CD8-positive, alpha-beta memory T cell (primary cell): ENCODE data around the gene NME2. TPM values are rescaled to one million over a fixed set of nuclear protein-coding genes. Genes with fewer than 3 reads are reported as not detected.

Source experiments
- CTCF ChIA-PET: fragments of 350-600 bp; sonication (Branson Sonifier 250); formaldehyde crosslinking; loops from one replicate; lab custom pipeline; 2021; ENCODE audit warnings: antibody characterized with exemption; lab: Charles Lee
- POLR2A ChIA-PET: fragments of 350-600 bp; sonication (Branson Sonifier 250); formaldehyde crosslinking; loops from one replicate; lab custom pipeline; 2021; ENCODE audit warnings: antibody characterized with exemption; lab: Charles Lee
- DNase-seq, 5 donors: peaks; one replicate each; pipeline versions ENCODE4 v3.0.0 to v3.0.0-alpha.2; 2020 to 2022; ENCODE audit warnings: mixed read lengths in 1 of 5
- H3K27ac ChIP-seq: one replicate; pipeline ENCODE4 v1.7.0; 2013; ENCODE audit warnings: low read depth, mild to moderate bottlenecking, low read length, moderate library complexity
- H3K27me3 ChIP-seq: 2 replicates; pipeline ENCODE4 v1.7.0; 2013; ENCODE audit warnings: low read length, mild to moderate bottlenecking; ENCODE audit not compliant: insufficient read depth, poor library complexity, severe bottlenecking
- H3K36me3 ChIP-seq: 2 replicates; pipeline ENCODE4 v1.7.0; 2013; ENCODE audit warnings: mild to moderate bottlenecking, low read length, moderate library complexity; ENCODE audit not compliant: insufficient read depth
- H3K4me1 ChIP-seq: 2 replicates; pipeline ENCODE4 v1.7.0; 2013; ENCODE audit warnings: mild to moderate bottlenecking, low read length, moderate library complexity; ENCODE audit not compliant: insufficient read depth
- H3K4me3 ChIP-seq: 2 replicates; pipeline ENCODE4 v1.7.0; 2013; ENCODE audit warnings: mild to moderate bottlenecking, low read length
- H3K9me3 ChIP-seq: 2 replicates; pipeline ENCODE4 v1.7.0; 2013; ENCODE audit warnings: mild to moderate bottlenecking, low read length
- H3K27ac Mint-ChIP-seq, 8 donors: one replicate each; pipeline ENCODE4 v1.8.0; 2020 to 2021; ENCODE audit warnings: mixed read lengths in 8 of 8, mild to moderate bottlenecking in 6 of 8, inconsistent platforms in 3 of 8, moderate library complexity in 3 of 8
- H3K27me3 Mint-ChIP-seq, 2 donors: one replicate each; pipeline ENCODE4 v1.8.0; 2020 to 2021; ENCODE audit warnings: mixed read lengths in 2 of 2, mild to moderate bottlenecking in 1 of 2, moderate library complexity in 1 of 2
- H3K36me3 Mint-ChIP-seq, 3 donors: one replicate each; pipeline ENCODE4 v1.8.0; 2020 to 2021; ENCODE audit warnings: mixed read lengths in 3 of 3, inconsistent platforms in 1 of 3, mild to moderate bottlenecking in 1 of 3
- H3K4me1 Mint-ChIP-seq, 3 donors: one replicate each; pipeline ENCODE4 v1.8.0; 2020 to 2021; ENCODE audit warnings: mixed read lengths in 3 of 3, inconsistent platforms in 1 of 3, mild to moderate bottlenecking in 1 of 3
- H3K4me3 Mint-ChIP-seq, 7 donors: one replicate each; pipeline ENCODE4 v1.8.0; 2020 to 2021; ENCODE audit warnings: mixed read lengths in 7 of 7, mild to moderate bottlenecking in 6 of 7, moderate library complexity in 4 of 7, inconsistent platforms in 2 of 7
- H3K9me3 Mint-ChIP-seq, 5 donors: one replicate each; pipeline ENCODE4 v1.8.0; 2020 to 2022; ENCODE audit warnings: mixed read lengths in 5 of 5, mild to moderate bottlenecking in 3 of 5, moderate library complexity in 2 of 5, inconsistent platforms in 1 of 5
- polyA plus RNA-seq: library from polyadenylated mRNA; unstranded; fragments of 300-500 nt; fragmentation: Illumina TruSeq; gene quantifications from one replicate; pipeline ENCODE4 v1.2.3, GENCODE V29; 2021
- total RNA-seq, 2 experiments: library from RNA; stranded (reverse); gene quantifications; one replicate each; pipeline ENCODE4 v1.2.3, GENCODE V29; 2021

The NME2 gene
- total and polyA plus RNA-seq, 3 experiments from 2014 or later, result 286 to 930 (median 926) TPM

GRCh38 chr17:51189628-51190027 is 23.4 kb downstream of the NME2 start:
- H3K27ac Mint-ChIP-seq, result peak overlapping the region in 6 of 8 donors; percentile 30 to 82 (median 58)
- no peak overlapping the region for H3K4me3 Mint-ChIP-seq
- ChIA-PET POLR2A (no interaction called here), CTCF (no interaction called here)
- Histone ChIP-seq H3K27ac (no peak overlapping the region), H3K4me3 (no peak overlapping the region), H3K36me3 (peaks cover 24% of the 10 kb centered on the region), H3K27me3 (no peaks in the 10 kb centered on the region), H3K9me3 (no peaks in the 10 kb centered on the region), H3K4me1 (no peaks in the 10 kb centered on the region)
- H3K36me3 Mint-ChIP-seq, result peaks cover 0 to 74% (median 18%) of the 10 kb centered on the region in 3 donors
- peaks cover 0 to 4% (median 0%) of the 10 kb centered on the region in 3 donors for H3K4me1 Mint-ChIP-seq
- no peaks in the 10 kb centered on the region for H3K9me3 Mint-ChIP-seq
- no peaks in the 10 kb centered on the region for H3K27me3 Mint-ChIP-seq
- no peak for DNase-seq

GRCh38 chr17:51191895-51192294 is 25.7 kb downstream of the NME2 start:
- Histone ChIP-seq H3K27me3 (no peaks in the 10 kb centered on the region), H3K27ac (no peak overlapping the region), H3K4me3 (no peak overlapping the region), H3K9me3 (no peaks in the 10 kb centered on the region), H3K36me3 (peaks cover 24% of the 10 kb centered on the region), H3K4me1 (no peaks in the 10 kb centered on the region)
- no peaks in the 10 kb centered on the region for H3K27me3 Mint-ChIP-seq
- no peaks in the 10 kb centered on the region for H3K9me3 Mint-ChIP-seq
- ChIA-PET CTCF (no interaction called here), POLR2A (no interaction called here)
- H3K36me3 Mint-ChIP-seq, result peaks cover 0 to 70% (median 14%) of the 10 kb centered on the region in 3 donors
- H3K27ac Mint-ChIP-seq, result no peak overlapping the region
- H3K4me3 Mint-ChIP-seq, result no peak overlapping the region
- no peak for DNase-seq
- no peaks in the 10 kb centered on the region for H3K4me1 Mint-ChIP-seq

- no peaks in the 10 kb centered on the region for H3K27me3 Mint-ChIP-seq
- no peak overlapping the region for H3K27ac ChIP-seq
- peak overlapping the region in 5 of 8 donors; percentile 6 to 87 (median 32) for H3K27ac Mint-ChIP-seq
- H3K4me1 Mint-ChIP-seq, result peaks cover 0 to 6% (median 5%) of the 10 kb centered on the region in 3 donors
- H3K4me3 Mint-ChIP-seq, result no peak overlapping the region
- H3K4me1 ChIP-seq, result no peaks in the 10 kb centered on the region
- no peaks in the 10 kb centered on the region for H3K27me3 ChIP-seq
- H3K9me3 Mint-ChIP-seq, result no peaks in the 10 kb centered on the region
- H3K4me3 ChIP-seq, result no peak overlapping the region
- H3K36me3 ChIP-seq, result peaks cover 30% of the 10 kb centered on the region
- CTCF ChIA-PET, result no interaction called here
- POLR2A ChIA-PET, result no interaction called here
- H3K9me3 ChIP-seq, result no peaks in the 10 kb centered on the region
- DNase-seq, result no peak
- H3K36me3 Mint-ChIP-seq, result peaks cover 0 to 76% (median 16%) of the 10 kb centered on the region in 3 donors
These were observed 31.5 kb downstream of the NME2 start for GRCh38 chr17:51197754-51198153.

GRCh38 chr17:51200295-51200694 is 34.1 kb downstream of the NME2 start:
- CTCF ChIA-PET, result no interaction called here
- H3K4me1 Mint-ChIP-seq, result peaks cover 0 to 6% (median 5%) of the 10 kb centered on the region in 3 donors
- POLR2A ChIA-PET, result interaction anchor here (0.6 to 0.7 kb wide), 3 partner anchors 33 to 480 kb away, joined by 3 to 8 read pairs (median 5); no protein-coding TSS in a partner anchor
- peak overlapping the region in 3 of 8 donors; percentile 33 to 85 (median 76) for H3K27ac Mint-ChIP-seq
- Histone ChIP-seq H3K9me3 (no peaks in the 10 kb centered on the region), H3K4me1 (no peaks in the 10 kb centered on the region), H3K27me3 (no peaks in the 10 kb centered on the region), H3K4me3 (no peak overlapping the region), H3K27ac (no peak overlapping the region), H3K36me3 (peaks cover 20% of the 10 kb centered on the region)
- peaks cover 0 to 70% (median 18%) of the 10 kb centered on the region in 3 donors for H3K36me3 Mint-ChIP-seq
- H3K27me3 Mint-ChIP-seq, result no peaks in the 10 kb centered on the region
- H3K4me3 Mint-ChIP-seq, result no peak overlapping the region
- H3K9me3 Mint-ChIP-seq, result no peaks in the 10 kb centered on the region
- DNase-seq, result peak in 1 of 5 donors; percentile 5

- Histone ChIP-seq H3K4me1 (no peaks in the 10 kb centered on the region), H3K27me3 (no peaks in the 10 kb centered on the region), H3K4me3 (no peak overlapping the region), H3K36me3 (peaks cover 20% of the 10 kb centered on the region), H3K27ac (no peak overlapping the region), H3K9me3 (no peaks in the 10 kb centered on the region)
- Mint-ChIP-seq H3K4me3 (no peak overlapping the region), H3K9me3 (no peaks in the 10 kb centered on the region), H3K27me3 (no peaks in the 10 kb centered on the region), H3K36me3 (peaks cover 0 to 69% (median 20%) of the 10 kb centered on the region in 3 donors), H3K27ac (peak overlapping the region in 4 of 8 donors; percentile 5 to 85 (median 70)), H3K4me1 (peaks cover 0 to 6% (median 5%) of the 10 kb centered on the region in 3 donors)
- ChIA-PET POLR2A (no interaction called here), CTCF (no interaction called here)
- no peak for DNase-seq
These were observed 34.6 kb downstream of the NME2 start for GRCh38 chr17:51200846-51201245.

GRCh38 chr17:51203838-51204237 is 37.6 kb downstream of the NME2 start:
- Mint-ChIP-seq H3K4me1 (peaks cover 0 to 13% (median 5%) of the 10 kb centered on the region in 3 donors), H3K4me3 (no peak overlapping the region), H3K36me3 (peaks cover 0 to 72% (median 18%) of the 10 kb centered on the region in 3 donors), H3K27me3 (no peaks in the 10 kb centered on the region), H3K27ac (no peak overlapping the region), H3K9me3 (no peaks in the 10 kb centered on the region)
- Histone ChIP-seq H3K27ac (no peak overlapping the region), H3K36me3 (peaks cover 13% of the 10 kb centered on the region), H3K27me3 (no peaks in the 10 kb centered on the region), H3K4me3 (no peak overlapping the region), H3K9me3 (no peaks in the 10 kb centered on the region), H3K4me1 (no peaks in the 10 kb centered on the region)
- DNase-seq, result no peak
- ChIA-PET POLR2A (no interaction called here), CTCF (no interaction called here)

GRCh38 chr17:51214920-51215319 is 48.7 kb downstream of the NME2 start:
- no peaks in the 10 kb centered on the region for H3K9me3 ChIP-seq
- H3K27me3 ChIP-seq, result no peaks in the 10 kb centered on the region
- H3K36me3 Mint-ChIP-seq, result peaks cover 0 to 76% (median 17%) of the 10 kb centered on the region in 3 donors
- peaks cover 30% of the 10 kb centered on the region for H3K36me3 ChIP-seq
- no peaks in the 10 kb centered on the region for H3K9me3 Mint-ChIP-seq
- peak overlapping the region in 2 of 8 donors; percentile 11 to 75 for H3K27ac Mint-ChIP-seq
- no peaks in the 10 kb centered on the region for H3K27me3 Mint-ChIP-seq
- no peaks in the 10 kb centered on the region for H3K4me1 ChIP-seq
- H3K27ac ChIP-seq, result no peak overlapping the region
- ChIA-PET POLR2A (no interaction called here), CTCF (no interaction called here)
- H3K4me3 Mint-ChIP-seq, result no peak overlapping the region
- DNase-seq, result no peak
- no peak overlapping the region for H3K4me3 ChIP-seq
- no peaks in the 10 kb centered on the region for H3K4me1 Mint-ChIP-seq

- H3K27me3 Mint-ChIP-seq, result no peaks in the 10 kb centered on the region
- Histone ChIP-seq H3K27me3 (no peaks in the 10 kb centered on the region), H3K27ac (no peak overlapping the region), H3K9me3 (no peaks in the 10 kb centered on the region), H3K36me3 (peaks cover 36% of the 10 kb centered on the region), H3K4me3 (no peak overlapping the region), H3K4me1 (no peaks in the 10 kb centered on the region)
- H3K27ac Mint-ChIP-seq, result peak overlapping the region in 2 of 8 donors; percentile 32 to 46
- H3K9me3 Mint-ChIP-seq, result no peaks in the 10 kb centered on the region
- peaks cover 0 to 5% (median 4%) of the 10 kb centered on the region in 3 donors for H3K4me1 Mint-ChIP-seq
- no peak overlapping the region for H3K4me3 Mint-ChIP-seq
- CTCF ChIA-PET, result no interaction called here
- POLR2A ChIA-PET, result no interaction called here
- peaks cover 3 to 87% (median 24%) of the 10 kb centered on the region in 3 donors for H3K36me3 Mint-ChIP-seq
- DNase-seq, result no peak
These were observed 51.7 kb downstream of the NME2 start for GRCh38 chr17:51217946-51218345.
